Chondrocyte (in vitro differentiated cells): ENCODE measurements around the gene COASY. TPM values are rescaled to one million over a fixed set of nuclear protein-coding genes. Genes with fewer than 3 reads are reported as not detected.

Source experiments
- DNase-seq: peaks from one replicate; pipeline ENCODE4 v3.0.0; 2021; ENCODE audit warnings: mixed read lengths, low spot score
- H3K27ac Mint-ChIP-seq: one replicate; pipeline ENCODE4 v1.8.0; 2021; ENCODE audit warnings: mild to moderate bottlenecking, moderate library complexity, mixed read lengths; ENCODE audit not compliant: unreplicated experiment
- H3K27me3 Mint-ChIP-seq: 2 replicates; pipeline ENCODE4 v1.8.0; 2021; ENCODE audit warnings: low read depth, mixed read lengths
- H3K36me3 Mint-ChIP-seq: 2 replicates; pipeline ENCODE4 v1.8.0; 2021; ENCODE audit warnings: low read depth, mixed read lengths
- H3K4me1 Mint-ChIP-seq: 2 replicates; pipeline ENCODE4 v1.8.0; 2021; ENCODE audit warnings: low read depth, mild to moderate bottlenecking, mixed read lengths
- H3K4me3 Mint-ChIP-seq: one replicate; pipeline ENCODE4 v1.8.0; 2021; ENCODE audit warnings: mild to moderate bottlenecking, moderate library complexity, mixed read lengths; ENCODE audit not compliant: unreplicated experiment
- H3K9me3 Mint-ChIP-seq: 2 replicates; pipeline ENCODE4 v1.8.0; 2021; ENCODE audit warnings: low read depth, mixed read lengths
- total RNA-seq: library from RNA; stranded (reverse); gene quantifications from 3 replicates; pipeline ENCODE4 v1.2.1, GENCODE V29; 2021
- TF ChIP-seq, protein P1 (sequence below): fragments of 200-600 bp; sonication (generic); IDR thresholded peaks from 2 replicates; pipeline ENCODE4 v1.5.0; 2021; ENCODE audit warnings: antibody characterized with exemption, mild to moderate bottlenecking, moderate library complexity

COASY gene
- total RNA-seq, 1 donor from 2014 or later, result 31.2 TPM

DNA sequence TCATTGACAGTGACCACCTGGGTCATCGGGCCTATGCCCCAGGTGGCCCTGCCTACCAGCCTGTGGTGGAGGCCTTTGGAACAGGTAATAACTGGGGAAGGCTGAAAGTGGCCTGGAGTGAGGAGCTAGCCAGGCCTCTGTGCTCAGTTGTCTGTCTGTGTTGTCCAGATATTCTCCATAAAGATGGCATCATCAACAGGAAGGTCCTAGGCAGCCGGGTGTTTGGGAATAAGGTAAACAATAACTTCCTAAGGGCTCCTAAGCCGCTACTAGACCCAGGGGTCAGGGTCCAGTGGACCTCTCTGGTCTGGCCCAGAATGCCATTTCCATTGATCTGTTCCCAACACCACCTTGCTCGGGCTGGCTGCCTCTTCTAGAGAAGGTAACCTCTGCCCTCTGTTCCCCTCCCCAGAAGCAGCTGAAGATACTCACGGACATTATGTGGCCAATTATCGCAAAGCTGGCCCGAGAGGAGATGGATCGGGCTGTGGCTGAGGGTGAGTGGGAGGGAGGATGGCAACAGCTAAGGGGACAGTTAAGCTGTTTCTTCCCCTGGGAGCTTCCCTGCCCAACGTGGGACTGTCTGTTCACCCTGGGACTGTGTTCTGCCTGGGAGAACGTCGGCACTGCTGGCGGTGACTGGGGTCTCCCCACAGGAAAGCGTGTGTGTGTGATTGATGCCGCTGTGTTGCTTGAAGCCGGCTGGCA is 3.0 kb downstream of the COASY start:
- no peaks in the 10 kb centered on the region for H3K27me3 Mint-ChIP-seq
- H3K27ac Mint-ChIP-seq, result peak overlapping the region; percentile 51
- no peak for DNase-seq
- no peaks in the 10 kb centered on the region for H3K9me3 Mint-ChIP-seq
- H3K4me1 Mint-ChIP-seq, result peaks cover 52% of the 10 kb centered on the region
- H3K4me3 Mint-ChIP-seq, result no peak overlapping the region
- TF ChIP-seq, protein P1, sequence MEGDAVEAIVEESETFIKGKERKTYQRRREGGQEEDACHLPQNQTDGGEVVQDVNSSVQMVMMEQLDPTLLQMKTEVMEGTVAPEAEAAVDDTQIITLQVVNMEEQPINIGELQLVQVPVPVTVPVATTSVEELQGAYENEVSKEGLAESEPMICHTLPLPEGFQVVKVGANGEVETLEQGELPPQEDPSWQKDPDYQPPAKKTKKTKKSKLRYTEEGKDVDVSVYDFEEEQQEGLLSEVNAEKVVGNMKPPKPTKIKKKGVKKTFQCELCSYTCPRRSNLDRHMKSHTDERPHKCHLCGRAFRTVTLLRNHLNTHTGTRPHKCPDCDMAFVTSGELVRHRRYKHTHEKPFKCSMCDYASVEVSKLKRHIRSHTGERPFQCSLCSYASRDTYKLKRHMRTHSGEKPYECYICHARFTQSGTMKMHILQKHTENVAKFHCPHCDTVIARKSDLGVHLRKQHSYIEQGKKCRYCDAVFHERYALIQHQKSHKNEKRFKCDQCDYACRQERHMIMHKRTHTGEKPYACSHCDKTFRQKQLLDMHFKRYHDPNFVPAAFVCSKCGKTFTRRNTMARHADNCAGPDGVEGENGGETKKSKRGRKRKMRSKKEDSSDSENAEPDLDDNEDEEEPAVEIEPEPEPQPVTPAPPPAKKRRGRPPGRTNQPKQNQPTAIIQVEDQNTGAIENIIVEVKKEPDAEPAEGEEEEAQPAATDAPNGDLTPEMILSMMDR, result no peak
- H3K36me3 Mint-ChIP-seq, result peaks cover 11% of the 10 kb centered on the region

DNA sequence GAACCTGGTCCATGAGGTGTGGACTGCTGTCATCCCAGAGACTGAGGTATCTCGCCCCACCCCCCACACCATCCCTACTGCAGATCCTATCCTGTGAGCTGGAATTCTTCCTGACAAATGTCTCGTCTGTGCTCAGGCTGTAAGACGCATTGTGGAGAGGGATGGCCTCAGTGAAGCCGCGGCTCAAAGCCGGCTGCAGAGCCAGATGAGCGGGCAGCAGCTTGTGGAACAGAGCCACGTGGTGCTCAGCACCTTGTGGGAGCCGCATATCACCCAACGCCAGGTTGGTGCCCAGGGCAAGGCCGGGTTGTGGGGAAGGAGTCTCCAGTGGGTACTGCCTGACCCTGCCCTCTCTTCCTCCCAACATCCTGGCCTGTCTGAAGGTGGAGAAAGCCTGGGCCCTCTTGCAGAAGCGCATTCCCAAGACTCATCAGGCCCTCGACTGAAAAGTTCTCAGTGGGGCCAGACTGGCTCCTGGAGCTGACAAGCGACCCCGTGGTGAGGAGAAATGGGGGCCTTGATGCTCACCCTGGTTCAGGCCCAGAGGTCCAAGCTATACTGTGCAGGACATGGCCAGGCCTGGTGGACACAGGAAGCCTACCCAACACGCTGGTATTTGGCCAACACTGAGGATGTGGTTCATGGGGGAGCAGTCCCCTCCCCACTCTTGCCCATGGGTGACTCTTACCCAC is 3.7 kb downstream of the COASY start:
- TF ChIP-seq, protein P1, result no peak
- H3K4me1 Mint-ChIP-seq, result peaks cover 47% of the 10 kb centered on the region
- H3K27me3 Mint-ChIP-seq, result no peaks in the 10 kb centered on the region
- no peak for DNase-seq
- H3K9me3 Mint-ChIP-seq, result no peaks in the 10 kb centered on the region
- H3K4me3 Mint-ChIP-seq, result no peak overlapping the region
- peak overlapping the region; percentile 91 for H3K27ac Mint-ChIP-seq
- peaks cover 12% of the 10 kb centered on the region for H3K36me3 Mint-ChIP-seq

DNA sequence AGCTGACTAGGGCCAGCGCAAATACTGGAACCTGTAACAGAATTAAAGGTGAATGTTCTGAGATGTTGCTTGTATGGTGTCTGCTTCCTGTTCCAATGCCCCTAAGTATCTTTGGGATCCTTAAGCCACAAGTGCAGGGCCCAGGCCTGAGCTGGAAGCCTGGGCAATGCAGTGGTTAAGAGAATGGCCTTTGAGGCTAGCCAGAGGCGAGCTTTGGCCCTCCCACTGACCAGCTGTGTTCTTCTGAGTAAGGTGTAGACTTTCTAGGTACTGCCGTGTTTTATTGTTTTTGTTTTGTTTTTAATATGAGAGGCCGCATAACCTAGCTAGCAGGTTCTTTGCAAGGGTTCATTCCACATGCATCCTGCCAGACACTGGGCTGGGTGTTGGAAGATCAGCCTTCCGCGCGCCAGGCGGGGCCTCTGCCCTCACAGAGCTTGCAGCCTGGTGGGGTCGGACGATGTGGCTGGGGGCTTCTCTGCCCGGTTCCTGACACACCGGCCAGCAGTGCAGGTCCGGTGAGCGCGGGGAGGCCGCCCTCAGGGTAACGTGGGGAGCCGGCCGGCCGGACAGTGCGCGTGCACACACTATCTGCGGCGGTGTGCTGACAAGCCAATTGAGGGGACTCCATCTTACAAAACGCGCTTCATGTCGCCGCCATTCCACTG is 4.4 kb downstream of the COASY start:
- Mint-ChIP-seq H3K4me1 (peaks cover 44% of the 10 kb centered on the region), H3K27me3 (no peaks in the 10 kb centered on the region), H3K9me3 (no peaks in the 10 kb centered on the region), H3K27ac (peak overlapping the region; percentile 91), H3K36me3 (peaks cover 18% of the 10 kb centered on the region), H3K4me3 (peak overlapping the region; percentile 89)
- no peak for DNase-seq
- TF ChIP-seq, protein P1, result no peak

DNA sequence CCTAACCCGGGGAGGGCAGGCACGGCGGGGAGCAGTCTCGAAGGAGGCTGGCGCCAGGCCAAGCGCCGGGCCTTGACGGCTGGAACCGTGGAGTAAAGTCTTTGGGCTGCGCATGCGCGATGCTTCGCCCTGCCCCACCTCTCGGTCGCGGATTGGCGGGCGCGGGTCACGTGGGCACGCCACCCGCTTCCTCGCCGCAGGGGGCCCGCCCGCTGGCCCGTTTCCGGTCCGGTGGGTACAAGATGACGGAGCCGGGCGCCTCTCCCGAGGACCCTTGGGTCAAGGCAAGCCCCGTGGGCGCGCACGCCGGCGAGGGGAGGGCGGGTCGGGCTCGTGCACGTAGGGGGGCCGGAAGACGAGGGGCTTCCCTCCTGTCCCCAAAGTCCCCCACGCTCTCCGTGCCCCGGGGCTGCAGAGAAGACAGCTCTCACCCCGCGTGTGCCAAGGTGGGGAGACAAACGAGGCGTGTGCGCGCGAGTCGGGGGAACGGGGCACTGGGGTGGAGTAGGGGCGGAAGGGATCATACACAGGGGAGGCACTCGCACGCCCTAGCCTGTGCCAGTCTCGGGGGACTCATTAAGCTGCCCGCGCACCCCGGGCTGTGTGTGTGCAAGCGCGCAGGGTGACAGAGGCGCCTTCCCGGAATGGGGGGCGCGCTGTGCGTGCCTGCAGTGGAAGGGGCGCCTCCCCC is 5.1 kb downstream of the COASY start, which contains the start of gene MLX:
Gene MLX, plus strand, starts transcription at position 218 of the 691 bp plus-strand sequence. Its CDS starts 25 bp downstream, at position 243.
- Mint-ChIP-seq H3K27ac (peak within 1 kb of the TSS; percentile 91), H3K4me3 (peak within 1 kb of the TSS; percentile 89), H3K36me3 (peaks cover 22% of the 10 kb centered on the region), H3K9me3 (no peaks in the 10 kb centered on the region), H3K4me1 (peaks cover 37% of the 10 kb centered on the region), H3K27me3 (no peaks in the 10 kb centered on the region)
- TF ChIP-seq, protein P1, result peak; percentile 27
- DNase-seq, result peak; percentile 96
